ENCODE results near the gene CDH16. TPM values are rescaled to one million over a fixed set of nuclear protein-coding genes. Genes with fewer than 3 reads are reported as not detected.
"Not testable (repeated sequence)": the region's sequence is repeated elsewhere in the genome, so short reads cannot be mapped to it uniquely, and the experiment has no call there.

The CDH16 gene
- total and polyA plus RNA-seq, 7 donors = 0.19 to 0.60 TPM; not detected in 5

DNA sequence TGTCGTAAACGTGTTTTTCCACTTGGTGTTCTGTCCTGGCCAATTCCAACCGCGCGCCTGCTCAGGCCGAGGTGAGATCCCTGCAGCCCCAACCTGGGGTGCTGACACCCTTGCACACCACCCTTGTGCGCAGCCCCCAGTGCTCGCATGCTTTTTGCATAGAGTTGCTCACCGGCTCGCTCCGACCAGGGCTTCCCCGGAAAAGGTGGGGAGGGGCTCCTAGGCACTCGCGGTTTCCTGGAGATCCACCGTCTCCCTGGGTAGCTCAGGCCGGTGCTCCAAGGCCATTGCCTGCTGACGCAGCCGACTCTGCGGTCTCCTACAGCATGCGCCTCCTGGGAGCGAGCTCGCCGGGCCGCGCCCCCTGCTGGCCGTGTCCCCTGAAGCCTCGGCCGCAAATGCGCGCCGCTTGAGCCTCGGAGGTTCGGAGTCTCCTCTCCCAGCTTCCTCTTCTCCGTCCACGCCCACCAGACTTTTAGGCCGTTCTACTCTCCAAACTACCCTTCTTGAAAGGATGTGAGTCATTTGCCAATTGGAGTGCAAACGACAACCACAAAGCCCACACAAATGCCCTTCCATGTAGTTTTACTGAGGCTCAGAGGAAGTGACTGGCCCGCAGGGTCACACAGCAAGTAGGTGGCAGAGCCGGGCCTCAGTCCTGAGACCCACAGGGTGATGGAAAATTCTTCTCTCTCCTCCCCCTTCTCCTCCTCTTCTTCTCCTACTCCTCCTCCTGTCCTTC, 45.6 kb downstream of the CDH16 start:
- H3K36me3 ChIP-seq = no peaks in the 10 kb centered on the region
- peaks cover 0 to 10% (median 6%) of the 10 kb centered on the region in 4 donors for H3K4me1 ChIP-seq
- H3K4me3 ChIP-seq = peak overlapping the region in 3 of 4 donors; percentile 23 to 35 (median 35)
- H3K27me3 ChIP-seq = no peaks in the 10 kb centered on the region
- H3K27ac ChIP-seq = peak overlapping the region; percentile 3 to 52 (median 48)
- DNase-seq = peak; percentile 93
- H3K9me3 ChIP-seq = no peaks in the 10 kb centered on the region
- intact Hi-C loops (cut with DNase I) = loop anchor here (1.0 to 5.0 kb wide), 3 partner anchors 146 to 467 kb away; no protein-coding TSS in a partner anchor
- no peak for TF ChIP-seq EP300 (IDR thresholded peaks at IDR 0.05)
- no peak for TF ChIP-seq POLR2A (IDR thresholded peaks at IDR 0.05)
- TF ChIP-seq, protein P1, sequence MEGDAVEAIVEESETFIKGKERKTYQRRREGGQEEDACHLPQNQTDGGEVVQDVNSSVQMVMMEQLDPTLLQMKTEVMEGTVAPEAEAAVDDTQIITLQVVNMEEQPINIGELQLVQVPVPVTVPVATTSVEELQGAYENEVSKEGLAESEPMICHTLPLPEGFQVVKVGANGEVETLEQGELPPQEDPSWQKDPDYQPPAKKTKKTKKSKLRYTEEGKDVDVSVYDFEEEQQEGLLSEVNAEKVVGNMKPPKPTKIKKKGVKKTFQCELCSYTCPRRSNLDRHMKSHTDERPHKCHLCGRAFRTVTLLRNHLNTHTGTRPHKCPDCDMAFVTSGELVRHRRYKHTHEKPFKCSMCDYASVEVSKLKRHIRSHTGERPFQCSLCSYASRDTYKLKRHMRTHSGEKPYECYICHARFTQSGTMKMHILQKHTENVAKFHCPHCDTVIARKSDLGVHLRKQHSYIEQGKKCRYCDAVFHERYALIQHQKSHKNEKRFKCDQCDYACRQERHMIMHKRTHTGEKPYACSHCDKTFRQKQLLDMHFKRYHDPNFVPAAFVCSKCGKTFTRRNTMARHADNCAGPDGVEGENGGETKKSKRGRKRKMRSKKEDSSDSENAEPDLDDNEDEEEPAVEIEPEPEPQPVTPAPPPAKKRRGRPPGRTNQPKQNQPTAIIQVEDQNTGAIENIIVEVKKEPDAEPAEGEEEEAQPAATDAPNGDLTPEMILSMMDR (IDR thresholded peaks at IDR 0.05) = peak; percentile 51 to 89 (median 80)
- no peak for TF ChIP-seq POLR2AphosphoS5 (IDR thresholded peaks at IDR 0.05)
- 1 to 3% methylated on average over 39 of the region's 39 CpGs for WGBS, 2 donors

DNA sequence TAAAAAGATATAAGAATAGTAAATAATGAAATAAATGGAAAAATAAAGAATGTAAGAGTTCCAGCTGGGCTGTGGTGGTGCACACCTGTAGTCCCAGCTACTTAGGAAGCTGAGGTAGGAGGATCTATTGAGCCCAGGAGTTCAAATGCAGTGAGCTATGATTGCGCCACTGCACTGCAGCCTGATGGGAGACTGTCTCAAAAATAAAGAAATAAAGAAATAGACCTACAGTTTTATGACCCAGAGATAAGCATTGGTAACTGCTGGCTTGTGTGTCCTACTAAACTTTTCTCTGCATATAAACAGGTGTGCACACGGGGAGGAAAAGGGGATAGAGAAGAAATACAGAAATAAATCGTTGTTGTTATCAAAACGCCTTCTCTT, 46.1 kb downstream of the CDH16 start:
- no peaks in the 10 kb centered on the region for H3K9me3 ChIP-seq
- H3K27ac ChIP-seq = peak overlapping the region in 1 of 4 donors; percentile 49
- WGBS, 2 donors = 9 to 43% methylated on average over 4 of the region's 4 CpGs
- H3K4me1 ChIP-seq = peaks cover 0 to 10% (median 6%) of the 10 kb centered on the region in 4 donors
- no peak for TF ChIP-seq EP300 (IDR thresholded peaks at IDR 0.05)
- no peak for TF ChIP-seq POLR2A (IDR thresholded peaks at IDR 0.05)
- TF ChIP-seq, protein P1 (IDR thresholded peaks at IDR 0.05) = no peak
- no peak for TF ChIP-seq POLR2AphosphoS5 (IDR thresholded peaks at IDR 0.05)
- H3K27me3 ChIP-seq = no peaks in the 10 kb centered on the region
- no peaks in the 10 kb centered on the region for H3K36me3 ChIP-seq
- peak overlapping the region in 3 of 4 donors; percentile 23 to 35 (median 35) for H3K4me3 ChIP-seq
- intact Hi-C loops (cut with DNase I) = loop anchor here (2.0 to 5.0 kb wide), 2 partner anchors 145 to 264 kb away; no protein-coding TSS in a partner anchor
- DNase-seq = no peak

DNA sequence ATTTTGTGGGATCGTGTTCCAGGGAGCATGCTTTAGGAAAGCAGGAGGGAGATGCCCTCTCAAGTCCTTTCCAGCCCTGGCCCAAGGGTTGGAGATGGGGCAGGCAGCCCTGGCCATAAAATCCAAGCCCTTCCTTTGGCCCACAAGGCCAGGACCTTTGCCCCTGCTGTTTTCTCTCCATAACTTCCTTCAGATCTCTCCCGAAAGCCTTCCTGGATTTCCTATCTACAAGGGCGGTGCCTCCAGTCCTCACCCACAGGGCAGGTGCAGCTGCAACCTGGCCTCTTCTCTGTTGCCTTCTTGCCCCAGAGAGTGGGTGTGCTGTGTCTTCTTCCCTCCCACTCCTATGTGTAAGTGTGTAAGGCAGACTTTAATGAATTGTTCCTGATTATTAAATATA, 46.8 kb downstream of the CDH16 start:
- no peak overlapping the region for H3K4me3 ChIP-seq
- no peak overlapping the region for H3K27ac ChIP-seq
- TF ChIP-seq, protein P1 (IDR thresholded peaks at IDR 0.05) = no peak
- no peak for TF ChIP-seq POLR2A (IDR thresholded peaks at IDR 0.05)
- no peak for TF ChIP-seq POLR2AphosphoS5 (IDR thresholded peaks at IDR 0.05)
- no peak for TF ChIP-seq EP300 (IDR thresholded peaks at IDR 0.05)
- intact Hi-C loops (cut with DNase I) = loop anchor here (2.0 to 5.0 kb wide), 2 partner anchors 145 to 263 kb away; no protein-coding TSS in a partner anchor
- no peaks in the 10 kb centered on the region for H3K9me3 ChIP-seq
- H3K4me1 ChIP-seq = peaks cover 0 to 10% (median 6%) of the 10 kb centered on the region in 4 donors
- no peaks in the 10 kb centered on the region for H3K36me3 ChIP-seq
- no peak for DNase-seq
- H3K27me3 ChIP-seq = no peaks in the 10 kb centered on the region
- 19 to 64% methylated on average over 3 of the region's 3 CpGs for WGBS, 2 donors

DNA sequence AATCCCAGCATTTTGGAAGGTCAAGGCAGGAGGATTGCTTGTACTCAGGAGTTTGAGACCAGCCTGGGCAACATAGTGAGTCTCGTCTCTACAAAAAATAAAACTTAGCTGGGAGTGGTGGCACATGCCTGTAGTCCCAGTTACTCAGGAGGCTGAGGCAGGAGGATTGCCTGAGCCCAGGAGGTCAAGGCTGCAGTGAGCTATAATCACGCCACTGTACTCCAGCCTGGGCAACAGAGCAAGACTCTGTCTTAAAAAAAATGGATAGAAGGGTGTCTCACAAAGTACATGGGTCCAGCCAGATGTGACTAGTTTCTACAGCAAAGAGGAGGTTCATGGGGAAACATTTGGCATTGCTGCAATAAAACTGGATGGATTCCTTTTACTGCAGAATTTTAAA, 47.3 kb downstream of the CDH16 start:
- peaks cover 0 to 10% (median 6%) of the 10 kb centered on the region in 4 donors for H3K4me1 ChIP-seq
- WGBS, 2 donors = 31 to 78% methylated on average over 2 of the region's 2 CpGs
- intact Hi-C loops (cut with DNase I) = loop anchor here (5.0 kb wide), 1 partner anchor 144 kb away; no protein-coding TSS in a partner anchor
- not testable (repeated sequence) for DNase-seq, H3K27ac ChIP-seq, H3K4me3 ChIP-seq, H3K27me3 ChIP-seq, H3K9me3 ChIP-seq, H3K36me3 ChIP-seq

DNA sequence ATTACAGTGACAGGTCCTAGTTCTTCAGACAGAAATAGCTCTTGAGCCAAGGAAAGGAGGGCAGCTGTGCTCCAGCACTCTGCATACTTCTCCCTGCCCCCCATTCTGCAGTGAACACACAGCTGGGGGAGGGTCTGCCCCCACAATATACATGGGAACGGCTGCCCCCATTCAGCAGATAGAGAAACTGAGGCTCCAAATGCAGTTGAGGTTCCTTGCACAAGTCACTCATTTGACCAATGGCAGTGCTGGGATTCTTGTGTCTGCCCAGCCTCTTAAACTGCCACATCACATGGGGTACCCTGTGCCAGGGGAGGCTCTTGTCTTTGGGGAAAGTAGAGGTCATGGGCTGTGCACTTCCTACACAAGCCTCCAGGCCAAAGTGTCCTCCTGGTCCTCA, 49.3 kb downstream of the CDH16 start:
- DNase-seq = no peak
- 93 to 94% methylated on average over 1 of the region's 1 CpG for WGBS, 2 donors
- Histone ChIP-seq H3K27ac (no peak overlapping the region), H3K36me3 (no peaks in the 10 kb centered on the region), H3K9me3 (no peaks in the 10 kb centered on the region), H3K27me3 (no peaks in the 10 kb centered on the region), H3K4me3 (no peak overlapping the region), H3K4me1 (peaks cover 0 to 10% (median 6%) of the 10 kb centered on the region in 4 donors)
- intact Hi-C loops (cut with DNase I) = loop anchor here (5.0 kb wide), 1 partner anchor 207 kb away; no protein-coding TSS in a partner anchor
- TF ChIP-seq EP300 (IDR thresholded peaks at IDR 0.05) = no peak
- TF ChIP-seq, protein P1 (IDR thresholded peaks at IDR 0.05) = no peak
- TF ChIP-seq POLR2A (IDR thresholded peaks at IDR 0.05) = no peak
- no peak for TF ChIP-seq POLR2AphosphoS5 (IDR thresholded peaks at IDR 0.05)

All from sigmoid colon (tissue), 7 donors.